Retina (tissue), 1 donor: ENCODE results near the gene ASCL2.
"Not testable (repeated sequence)": the region's sequence is repeated elsewhere in the genome, so short reads cannot be mapped to it uniquely, and the experiment has no call there.

Experiments used
- DNase-seq: peaks from one replicate; pipeline ENCODE4 v3.0.0-alpha.2; 2016

Gene ASCL2

DNA sequence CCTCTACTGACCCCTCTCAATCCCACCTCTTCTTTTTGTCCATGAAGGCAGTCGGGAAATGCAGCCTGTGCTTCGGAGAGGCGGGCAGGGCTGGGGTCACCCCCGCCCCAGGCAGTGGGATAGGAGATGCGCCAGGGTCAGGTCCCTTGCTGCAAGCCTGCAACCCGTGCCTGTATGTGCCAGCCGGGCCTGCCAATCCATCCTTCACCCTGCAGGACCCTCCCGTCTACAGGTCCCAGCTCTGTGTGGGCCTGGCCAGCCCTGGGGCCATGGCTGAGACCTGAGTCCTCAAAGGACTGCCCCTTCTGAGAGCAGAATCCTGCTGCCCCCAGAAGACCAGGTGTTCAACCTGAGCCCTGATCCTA lies 10.9 kb downstream of the ASCL2 start:
- no peak for DNase-seq

DNA sequence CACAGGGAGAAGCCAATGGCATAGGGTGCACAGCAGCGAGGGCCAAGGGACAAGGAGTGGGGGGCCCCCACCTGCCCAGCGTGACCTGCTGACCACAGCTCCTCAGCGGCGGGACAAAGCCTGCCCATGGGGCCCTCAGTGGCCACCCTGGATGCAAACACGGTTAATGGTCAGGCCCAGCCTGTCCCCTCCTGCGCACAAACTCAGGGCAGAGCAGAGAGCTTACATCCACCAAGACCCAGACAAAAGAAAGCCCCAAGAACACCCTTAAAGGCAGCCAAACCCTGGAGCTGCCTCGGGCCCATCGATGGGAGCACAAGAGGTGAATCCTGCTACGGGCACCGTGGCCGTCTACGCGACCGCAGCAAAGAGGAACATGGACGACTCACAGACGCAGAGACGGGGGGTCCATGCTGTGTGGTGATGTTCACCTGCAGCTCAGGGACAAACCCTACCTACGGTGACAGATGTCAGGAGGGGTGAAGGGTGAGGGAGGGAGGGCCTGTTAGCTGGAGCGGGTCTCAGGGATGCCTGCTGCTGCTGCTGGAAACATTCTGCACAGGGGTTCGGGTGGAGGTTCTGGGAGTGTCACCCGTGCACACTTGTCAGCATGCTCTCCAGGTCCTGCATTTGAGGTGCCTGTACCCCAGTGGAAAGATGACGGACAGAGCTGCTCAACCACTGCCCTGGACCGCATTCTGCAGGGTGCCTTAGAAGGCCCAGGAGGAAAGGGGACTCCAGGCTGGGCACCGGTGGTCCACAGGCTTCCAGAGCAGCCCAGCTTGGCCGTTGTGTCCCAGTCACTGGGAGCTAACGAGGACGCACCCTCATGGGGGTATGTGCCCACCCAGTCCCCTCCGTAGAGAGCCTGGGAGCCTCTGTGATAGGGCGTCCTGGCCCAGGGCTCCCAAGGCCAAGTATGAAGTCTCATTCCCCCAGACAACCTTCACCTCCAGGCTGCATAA lies 11.6 kb downstream of the ASCL2 start:
- no peak for DNase-seq

DNA sequence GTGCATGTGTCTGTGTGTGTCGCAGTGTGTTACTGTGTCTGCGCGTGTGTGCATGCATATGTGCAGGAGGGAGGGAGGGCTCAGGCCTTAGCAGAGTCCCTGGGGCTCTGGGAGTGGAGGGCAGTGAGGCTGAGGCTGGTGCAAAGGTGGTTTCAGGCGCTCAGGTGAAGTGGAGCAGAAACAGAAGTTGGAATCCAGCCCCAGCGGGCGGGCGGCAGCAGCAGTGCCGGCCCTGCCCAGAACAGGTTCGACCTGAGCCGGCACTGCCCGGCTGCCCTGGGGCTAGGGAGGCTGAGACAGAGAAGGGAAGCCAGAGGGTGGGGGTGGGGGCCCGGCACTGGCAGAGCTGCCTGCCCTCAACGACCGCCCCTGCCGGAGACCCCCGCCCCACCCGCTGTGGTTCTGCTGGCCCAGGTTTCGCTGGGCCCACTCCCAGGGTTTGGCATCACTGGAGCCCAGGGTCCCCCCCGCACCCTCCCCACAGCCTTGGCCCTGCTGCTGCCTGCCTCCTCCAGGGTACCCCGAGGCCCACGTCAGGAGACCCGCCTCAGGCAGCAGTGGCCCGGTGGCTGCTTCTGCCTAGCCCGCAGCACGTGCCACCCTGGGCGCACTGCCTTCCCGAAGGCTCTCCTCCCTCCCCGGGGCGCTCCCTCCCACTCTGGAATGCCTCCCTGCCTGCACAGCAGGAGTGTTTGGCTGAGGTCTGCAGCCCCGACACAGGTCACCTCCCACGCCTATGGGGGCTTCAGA lies 13.3 kb downstream of the ASCL2 start:
- no peak for DNase-seq

DNA sequence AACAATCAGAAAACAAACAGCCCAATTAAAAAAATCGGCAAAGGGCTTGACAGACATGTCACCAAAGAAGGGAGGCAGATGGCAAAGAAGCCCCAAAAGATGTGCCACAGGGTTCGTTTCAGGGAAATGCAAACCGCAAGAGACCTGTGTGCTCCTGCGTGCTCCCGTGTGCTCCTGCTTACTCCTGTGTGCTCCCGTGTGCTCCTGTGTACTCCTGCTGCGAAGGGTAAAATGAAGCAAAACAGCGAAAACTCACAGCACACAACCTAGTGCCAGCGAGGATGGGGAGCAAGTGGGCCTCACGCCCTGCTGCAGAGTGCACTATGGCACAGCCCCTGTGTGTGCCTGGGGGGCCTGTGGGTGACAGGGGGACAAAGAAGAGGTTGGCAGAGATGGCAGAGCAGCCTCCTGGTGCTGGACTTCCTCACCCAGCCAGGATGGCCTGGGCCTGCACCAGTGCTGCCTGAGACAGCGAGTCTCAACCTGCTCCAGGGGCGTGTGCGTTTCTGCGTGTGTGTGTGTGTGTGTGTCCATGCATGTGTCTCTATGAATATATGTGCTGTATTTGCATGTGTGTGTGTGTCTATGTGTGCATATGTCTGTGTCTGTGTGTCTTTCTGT lies 14.0 kb downstream of the ASCL2 start:
- DNase-seq, result no peak

DNA sequence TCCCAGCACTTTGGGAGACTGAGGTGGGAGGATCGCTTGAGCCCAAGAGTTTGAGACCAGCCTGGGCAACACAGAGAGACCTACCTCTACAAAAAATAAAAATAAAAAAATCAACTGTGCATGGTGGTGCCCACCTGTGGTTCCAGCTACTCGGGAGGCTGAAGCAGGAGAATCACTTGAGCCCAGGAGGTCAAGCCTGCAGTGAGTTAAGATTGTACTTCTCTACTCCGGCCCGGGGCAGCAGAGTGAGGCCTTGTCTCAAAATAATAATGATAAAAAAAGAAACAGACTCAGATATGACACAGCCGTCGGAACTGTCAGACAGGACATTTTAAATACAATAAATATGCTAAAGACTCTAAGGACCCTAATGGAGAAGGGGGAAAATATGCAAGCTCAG lies 18.4 kb downstream of the ASCL2 start:
- DNase-seq, result no peak

DNA sequence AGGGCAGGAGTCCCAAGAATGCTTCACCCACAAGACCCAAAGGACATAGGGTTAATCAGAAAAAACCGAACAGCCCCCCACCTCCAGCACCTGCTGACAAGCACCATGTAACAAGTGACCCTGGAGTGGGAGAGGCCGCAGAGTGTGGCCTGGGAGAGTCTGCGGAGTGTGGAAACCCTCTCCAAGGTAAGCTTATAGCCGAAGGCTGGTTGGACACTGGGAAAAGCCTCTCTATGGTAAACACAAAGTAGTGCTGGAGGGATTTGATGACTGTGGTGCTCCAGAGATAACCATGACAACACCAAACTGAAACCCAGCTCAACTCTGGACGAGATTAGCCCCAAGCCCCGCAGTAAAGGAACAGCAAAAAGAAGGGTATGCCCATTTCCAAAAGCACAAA lies 19.2 kb downstream of the ASCL2 start:
- no peak for DNase-seq

DNA sequence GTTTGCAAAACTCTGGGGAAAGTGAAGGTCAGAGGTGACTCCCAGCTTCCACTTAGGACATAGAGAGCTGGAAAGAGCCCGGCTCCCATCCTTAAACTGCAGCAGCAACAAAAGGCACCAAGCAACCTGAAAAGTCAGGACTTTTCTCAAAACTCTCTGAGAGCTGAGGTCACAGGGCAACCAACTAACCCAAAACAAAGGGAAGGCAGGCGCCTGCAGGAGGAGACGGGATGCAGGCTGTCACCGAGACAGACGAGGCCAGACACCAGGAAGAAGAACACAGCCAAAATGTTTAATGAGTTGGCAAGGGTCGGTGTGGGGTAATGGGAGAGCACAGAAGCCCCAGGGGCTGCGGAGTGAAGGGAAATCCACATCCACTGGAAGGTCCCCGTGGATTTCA lies 19.9 kb downstream of the ASCL2 start:
- no peak for DNase-seq

DNA sequence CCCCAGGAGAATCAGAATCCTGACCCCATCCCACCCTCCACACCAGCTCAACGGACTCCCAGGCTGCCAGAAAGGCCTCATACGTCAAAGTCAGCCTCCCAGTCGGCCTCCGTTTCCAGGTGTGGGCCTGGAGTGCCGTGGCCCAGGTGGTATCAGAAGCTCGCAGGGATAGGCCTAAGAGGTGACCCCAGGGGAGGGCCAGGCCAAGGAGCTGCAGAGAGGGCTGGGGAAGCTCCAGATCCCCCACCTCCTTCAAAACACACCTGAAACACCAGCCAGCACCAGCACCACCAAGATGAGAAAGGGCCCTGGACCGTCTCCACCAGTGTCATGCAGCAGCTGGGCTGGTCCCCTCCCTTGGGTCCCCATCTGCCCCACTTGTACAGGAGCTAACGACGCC lies 20.3 kb downstream of the ASCL2 start:
- DNase-seq, result no peak

DNA sequence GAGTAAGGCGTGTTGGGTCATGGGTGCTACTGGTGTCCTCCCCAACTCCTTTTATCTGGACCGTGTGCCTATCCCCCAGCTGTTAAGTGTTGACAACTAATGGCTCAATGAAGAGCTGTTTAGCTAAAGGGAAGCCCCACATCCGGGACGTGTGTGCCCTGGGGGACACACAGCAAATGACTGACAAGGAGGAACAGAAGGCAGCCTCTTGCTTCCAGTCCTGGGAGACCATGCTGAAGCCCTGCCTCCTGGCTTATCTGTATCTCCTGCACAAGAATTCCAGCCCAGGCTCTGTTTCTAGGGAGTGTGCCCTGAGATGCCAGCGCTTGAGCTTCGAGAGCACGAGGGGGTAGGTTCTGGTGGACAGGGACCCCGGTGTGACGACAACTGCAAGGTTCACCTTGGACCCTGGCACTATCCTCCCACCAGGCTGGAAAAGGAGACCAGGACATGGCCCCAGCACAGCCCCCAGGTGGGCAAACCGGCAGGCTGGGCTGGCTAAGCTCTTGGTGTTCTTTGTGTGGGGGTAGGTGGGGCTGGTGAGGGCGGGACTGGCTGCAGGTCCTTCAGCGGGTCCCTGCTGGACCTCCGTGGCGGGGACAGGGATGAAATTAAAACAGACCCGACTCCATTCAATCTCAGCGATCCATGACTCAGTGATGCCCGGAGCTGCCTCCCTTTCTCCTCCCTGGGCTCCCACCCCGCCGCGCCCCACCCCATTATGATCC lies 21.0 kb downstream of the ASCL2 start:
- no peak for DNase-seq

DNA sequence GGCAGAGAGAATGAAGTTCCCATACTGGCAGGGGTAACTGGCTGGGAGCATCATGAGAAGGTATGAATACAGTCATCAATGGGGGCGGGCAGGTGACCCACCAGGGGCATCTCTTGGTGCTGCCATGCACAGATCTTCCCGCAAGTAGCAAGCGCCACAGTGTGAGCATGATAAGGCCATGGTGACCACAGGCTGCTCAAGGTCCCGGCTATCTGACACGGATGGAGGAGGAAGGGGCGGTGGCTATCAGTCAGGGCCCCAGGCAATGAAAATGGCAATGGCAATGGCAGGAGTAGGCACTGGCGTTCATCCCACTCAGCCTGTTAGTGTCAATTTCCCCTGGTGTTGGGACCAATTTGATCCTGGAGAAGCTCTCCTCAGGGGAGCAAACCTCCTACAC lies 21.6 kb downstream of the ASCL2 start:
- DNase-seq, result no peak

DNA sequence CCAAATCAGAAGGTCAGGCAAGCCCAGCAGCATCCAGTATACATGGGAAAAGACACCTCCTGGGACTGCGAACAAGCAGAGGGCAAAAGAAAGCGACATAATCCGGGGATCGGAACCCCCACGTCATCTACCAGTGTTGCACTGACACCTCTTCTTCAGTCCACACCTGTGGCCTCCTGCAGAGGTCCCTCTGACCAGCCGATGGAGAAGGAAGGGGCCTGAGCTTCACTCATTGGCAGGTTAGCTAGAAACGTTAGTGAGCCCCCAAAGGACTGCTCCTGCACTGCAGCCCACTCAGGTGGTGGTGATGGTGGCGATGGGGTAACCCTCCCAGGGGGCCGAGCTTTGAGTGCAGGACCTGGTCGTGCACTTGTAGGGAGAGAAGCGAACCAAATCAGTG lies 22.1 kb downstream of the ASCL2 start:
- no peak for DNase-seq

DNA sequence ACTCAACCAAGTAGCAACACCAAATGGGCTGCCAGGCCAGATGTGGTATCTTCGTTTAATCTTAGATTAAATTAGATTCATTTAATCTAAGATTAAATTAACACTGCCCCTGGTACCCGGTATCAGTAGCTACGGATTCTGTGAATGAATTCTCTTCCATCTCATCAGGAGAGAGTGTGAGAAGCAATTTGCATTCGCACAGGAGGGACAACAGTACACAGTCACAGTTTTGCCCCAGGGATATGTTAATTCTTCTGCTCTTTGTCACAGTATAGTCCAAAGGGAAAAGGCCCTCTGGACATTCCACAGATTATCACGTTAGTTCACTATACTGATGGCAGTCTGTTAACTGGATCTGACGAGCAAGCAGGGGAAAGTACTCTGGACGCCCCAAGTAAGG lies 22.9 kb downstream of the ASCL2 start:
- DNase-seq, result no peak

DNA sequence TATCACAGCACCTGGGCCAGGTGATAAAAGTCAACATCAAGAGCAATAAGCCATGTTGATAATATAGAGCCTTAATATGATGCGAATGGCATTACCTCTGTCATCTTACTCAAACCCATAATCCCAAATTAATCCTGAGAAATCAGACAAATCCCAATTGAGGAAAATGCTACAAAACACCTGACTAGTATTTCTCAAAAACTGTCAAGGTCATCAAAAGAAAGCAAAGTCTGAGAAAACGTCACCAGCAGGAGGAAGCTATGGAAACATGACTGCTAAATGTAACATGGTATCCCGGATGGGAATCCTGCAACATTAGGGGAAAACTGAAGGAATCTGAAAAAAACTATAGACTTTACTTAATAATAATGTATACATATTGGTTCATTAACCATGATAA lies 29.6 kb downstream of the ASCL2 start:
- DNase-seq, result no peak

DNA sequence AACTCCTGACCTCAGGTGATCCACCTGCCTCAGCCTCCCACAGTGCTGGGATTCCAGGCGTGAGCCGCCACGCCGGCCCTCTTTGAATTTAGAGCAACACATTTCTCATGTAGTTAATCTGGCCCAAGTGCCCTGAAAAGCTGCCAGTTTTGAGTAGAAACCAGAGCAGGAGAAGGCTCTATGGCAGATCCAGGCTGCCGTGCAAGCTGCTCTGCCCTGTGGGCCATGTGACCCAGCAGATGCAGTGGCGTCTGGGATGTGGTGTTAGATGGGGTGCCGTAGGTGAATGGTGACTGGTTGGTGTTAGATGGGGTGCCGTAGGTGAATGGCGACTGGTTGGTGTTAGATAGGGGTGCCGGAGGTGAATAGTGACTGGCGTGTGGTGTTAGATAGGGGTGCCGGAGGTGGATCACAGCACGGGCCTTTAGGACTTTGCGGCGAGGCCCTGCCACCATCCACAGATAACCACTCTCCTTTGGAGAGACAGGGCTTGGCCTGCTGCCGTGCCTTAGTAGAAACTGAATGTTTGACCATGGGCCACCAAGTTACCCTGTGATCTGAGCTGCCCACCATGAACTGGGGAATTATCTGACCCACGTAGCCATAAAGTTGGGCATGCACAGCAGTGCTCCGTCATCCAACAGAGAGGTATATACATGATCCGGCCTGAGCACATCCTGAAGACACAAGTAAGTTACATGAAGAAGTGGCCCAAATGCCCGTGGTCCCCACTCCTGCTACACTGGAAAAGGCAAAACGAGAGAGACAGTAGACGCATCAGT lies 32.7 kb downstream of the ASCL2 start:
- no peak for DNase-seq

DNA sequence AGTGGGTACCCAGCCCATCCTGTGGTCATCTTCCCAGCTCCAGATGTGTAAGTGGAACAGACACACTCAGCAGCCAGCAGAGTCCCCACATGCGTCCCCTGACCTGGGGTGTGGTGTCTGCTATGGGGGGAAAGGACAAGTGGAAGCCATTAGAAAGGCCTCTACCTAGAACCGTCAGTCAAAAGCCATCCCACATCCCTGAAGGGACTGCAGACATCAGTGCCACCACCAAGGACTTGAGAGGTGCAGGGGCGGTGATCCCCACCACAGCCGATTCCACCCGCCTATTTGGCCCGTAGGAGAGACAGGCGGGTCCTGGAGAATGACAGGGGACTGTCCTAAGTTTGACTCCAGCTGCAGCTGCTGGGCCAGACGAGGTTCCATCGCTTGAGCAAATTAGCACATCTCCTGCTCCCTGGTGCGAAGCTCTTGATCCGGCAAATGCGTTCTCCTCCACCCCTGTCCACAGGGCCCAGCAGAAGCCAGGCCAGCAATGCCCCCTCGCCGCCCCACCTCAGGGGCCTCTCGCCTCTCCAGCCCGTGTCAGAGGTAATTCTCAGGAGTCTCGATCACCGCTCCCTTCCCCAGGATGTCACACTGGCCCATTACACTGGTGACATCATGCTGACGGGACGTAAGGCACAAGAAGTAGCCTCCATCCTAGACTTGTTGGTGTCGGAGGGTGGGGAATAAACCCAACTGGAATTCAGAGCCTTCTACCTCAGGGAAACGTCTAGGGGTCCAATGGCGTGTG lies 33.8 kb downstream of the ASCL2 start:
- DNase-seq, result not testable (repeated sequence)

DNA sequence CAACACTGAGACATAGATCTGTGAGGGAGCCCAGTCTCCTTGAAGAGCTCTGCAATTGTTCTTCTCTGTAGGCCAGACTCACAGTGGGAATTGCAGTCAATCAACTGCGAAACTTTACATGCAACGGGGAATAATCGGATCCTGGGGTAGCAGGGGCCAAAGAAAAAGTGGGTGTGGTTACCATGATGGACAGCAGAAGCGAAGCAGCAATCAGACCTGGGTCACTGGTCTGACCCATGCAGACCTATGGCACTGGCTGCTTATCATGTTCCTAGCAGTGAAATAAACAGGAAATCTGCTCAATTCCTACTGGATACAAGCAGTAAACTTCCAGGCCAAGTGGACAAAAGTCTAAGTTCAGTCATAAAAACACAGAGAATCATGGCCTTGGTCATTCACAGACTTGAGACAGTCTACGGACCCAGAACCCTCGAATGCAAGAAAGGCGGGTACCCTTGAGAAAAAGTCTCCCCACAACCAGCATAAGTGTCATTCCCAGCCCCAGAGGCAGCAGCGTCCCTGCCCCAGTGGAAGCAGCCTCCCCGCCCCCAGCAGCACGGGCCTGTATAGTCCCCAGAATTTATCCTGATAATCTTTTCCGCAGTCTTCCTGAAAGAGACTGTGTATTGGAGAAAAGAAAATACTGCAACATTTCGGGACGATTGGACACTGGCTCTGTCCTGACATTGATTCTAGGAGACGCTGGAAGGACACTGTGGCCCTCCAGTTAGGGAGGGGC lies 34.6 kb downstream of the ASCL2 start:
- DNase-seq, result no peak

DNA sequence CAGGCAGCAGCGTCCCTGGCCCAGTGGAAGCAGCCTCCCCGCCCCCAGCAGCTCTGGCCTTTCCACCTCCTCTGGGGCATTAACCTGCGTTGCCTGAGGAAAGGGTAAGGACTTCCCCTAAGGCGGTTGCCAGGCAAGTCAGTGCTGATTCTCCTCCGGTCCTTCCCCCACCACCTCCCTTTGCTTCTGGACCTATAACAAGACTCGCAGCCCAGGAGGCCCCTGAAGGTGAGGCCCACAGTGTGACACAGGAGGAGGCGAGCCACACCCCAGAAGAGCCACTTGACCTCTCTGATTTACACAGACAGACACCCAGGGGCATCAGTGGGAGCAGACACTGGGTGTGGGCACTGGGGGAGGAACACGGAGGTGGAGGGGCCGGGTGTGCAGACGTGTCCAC lies 35.4 kb downstream of the ASCL2 start:
- no peak for DNase-seq

DNA sequence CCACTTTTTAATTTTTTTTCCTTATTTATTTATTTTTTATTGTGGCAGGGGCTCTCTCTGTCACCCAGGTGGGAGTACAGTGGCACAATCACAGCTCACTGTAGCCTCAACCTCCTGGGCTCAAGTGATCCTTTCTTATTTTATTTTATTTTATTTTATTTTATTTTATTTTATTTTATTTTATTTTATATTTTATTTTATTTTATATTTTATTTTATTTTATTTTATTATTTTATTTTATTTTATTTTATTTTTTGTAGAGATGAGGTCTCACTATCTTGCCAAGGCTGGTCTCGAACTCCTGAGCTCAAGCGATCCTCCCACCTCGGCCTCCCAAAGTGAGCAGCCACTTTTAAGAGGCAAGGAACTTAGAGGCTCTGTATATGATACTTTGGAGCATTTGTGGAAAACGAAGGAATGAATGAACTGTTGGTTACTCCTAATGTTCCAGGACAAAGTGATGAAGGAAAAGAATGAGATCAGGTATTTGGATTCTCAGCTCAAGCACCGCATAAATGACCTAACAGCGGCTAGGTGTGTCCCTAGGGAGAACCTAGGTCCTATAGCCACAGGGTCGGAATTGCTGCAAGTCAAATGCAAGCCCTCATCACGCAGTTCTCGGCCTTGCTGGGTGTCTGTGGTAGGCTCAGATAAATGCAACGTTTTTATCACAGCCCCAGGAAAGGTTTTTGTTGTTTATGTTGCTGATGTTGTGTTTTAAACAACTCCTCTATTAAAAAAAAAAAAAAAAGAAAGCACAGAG lies 36.5 kb downstream of the ASCL2 start:
- DNase-seq, result no peak

DNA sequence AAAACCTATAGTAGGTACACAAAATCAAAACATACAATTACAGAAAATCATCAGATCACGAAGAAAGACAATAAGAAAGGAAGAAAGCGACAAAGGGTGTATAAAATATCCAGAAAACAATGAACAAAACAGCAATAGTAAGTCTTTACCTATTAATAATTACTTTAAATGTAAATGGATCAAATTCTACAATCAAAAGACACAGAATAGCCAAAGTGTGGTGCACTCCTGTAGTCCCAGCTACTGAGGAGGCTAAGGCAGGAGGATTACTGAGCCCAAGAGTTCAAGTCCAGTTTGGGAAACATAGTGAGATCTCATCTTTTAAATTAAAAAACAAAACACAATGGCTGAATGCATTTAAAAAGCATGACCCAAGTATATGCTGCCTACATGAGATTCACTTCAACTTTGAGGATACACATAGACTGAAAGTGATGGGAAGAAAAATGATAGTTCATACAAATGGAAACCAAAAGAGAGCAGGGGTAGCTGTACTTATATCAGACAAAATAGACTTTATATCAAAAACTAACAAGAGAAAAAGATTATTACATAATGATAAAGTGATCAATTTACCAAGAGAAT lies 40.6 kb downstream of the ASCL2 start:
- no peak for DNase-seq

DNA sequence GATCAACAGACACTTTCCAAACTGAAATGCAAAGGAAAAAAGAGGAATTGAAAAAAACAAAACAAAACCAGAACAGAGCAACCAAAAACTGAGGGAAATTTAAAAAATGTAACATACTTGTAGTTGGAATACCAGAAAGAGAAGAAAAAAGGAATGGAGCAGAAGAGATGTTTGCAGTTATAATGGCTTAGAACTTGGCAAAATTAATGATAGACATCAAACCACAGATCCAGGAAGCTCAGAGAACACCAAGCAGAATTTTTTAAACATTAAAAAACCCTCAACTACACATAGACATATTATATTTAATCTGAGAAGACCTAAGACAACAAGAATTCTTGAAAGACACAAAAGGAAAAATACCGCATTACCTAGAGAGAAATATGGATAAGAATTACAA lies 46.1 kb downstream of the ASCL2 start:
- DNase-seq, result no peak
